ENCODE results near the gene MECP2. TPM values are rescaled to one million over a fixed set of nuclear protein-coding genes. Genes with fewer than 3 reads are reported as not detected.
"Not testable (repeated sequence)": the region's sequence is repeated elsewhere in the genome, so short reads cannot be mapped to it uniquely, and the experiment has no call there.

MECP2 gene
- total RNA-seq, 1 donor from 2014 or later, result 43.7 TPM

DNA sequence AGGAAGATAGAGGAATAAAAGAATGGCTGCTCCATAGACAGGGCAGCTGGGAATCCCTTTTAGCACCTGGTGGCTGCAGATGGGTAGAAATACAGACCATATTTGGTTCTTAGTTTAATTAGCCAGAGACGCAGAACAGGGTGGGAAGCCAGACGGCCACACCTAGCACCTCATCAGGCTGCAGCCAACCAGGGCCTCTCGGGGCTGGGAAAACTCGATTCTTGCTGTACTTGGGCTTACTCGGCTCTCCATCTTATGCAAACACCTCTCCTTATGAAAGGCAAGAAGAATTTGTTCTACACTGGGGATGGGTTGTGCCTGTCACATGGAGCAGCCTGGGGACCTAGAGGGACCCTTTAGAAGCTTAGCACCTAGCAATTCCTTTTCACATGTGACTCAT, 97.5 kb downstream of the MECP2 start:
- H3K4me3 Mint-ChIP-seq (ENCODE audit: unreplicated experiment), result no peak overlapping the region
- H3K4me1 Mint-ChIP-seq (ENCODE audit: unreplicated experiment), result peaks cover 10% of the 10 kb centered on the region
- no peaks in the 10 kb centered on the region for H3K36me3 Mint-ChIP-seq (ENCODE audit: unreplicated experiment)
- no peak overlapping the region for H3K27ac Mint-ChIP-seq (ENCODE audit: unreplicated experiment)
- H3K27me3 Mint-ChIP-seq (ENCODE audit: unreplicated experiment), result peaks cover 3% of the 10 kb centered on the region
- DNase-seq (ENCODE audit: extremely low spot score, unreplicated experiment), result no peak
- H3K9me3 Mint-ChIP-seq (ENCODE audit: unreplicated experiment), result peaks cover 3% of the 10 kb centered on the region
- TF ChIP-seq, protein P1, sequence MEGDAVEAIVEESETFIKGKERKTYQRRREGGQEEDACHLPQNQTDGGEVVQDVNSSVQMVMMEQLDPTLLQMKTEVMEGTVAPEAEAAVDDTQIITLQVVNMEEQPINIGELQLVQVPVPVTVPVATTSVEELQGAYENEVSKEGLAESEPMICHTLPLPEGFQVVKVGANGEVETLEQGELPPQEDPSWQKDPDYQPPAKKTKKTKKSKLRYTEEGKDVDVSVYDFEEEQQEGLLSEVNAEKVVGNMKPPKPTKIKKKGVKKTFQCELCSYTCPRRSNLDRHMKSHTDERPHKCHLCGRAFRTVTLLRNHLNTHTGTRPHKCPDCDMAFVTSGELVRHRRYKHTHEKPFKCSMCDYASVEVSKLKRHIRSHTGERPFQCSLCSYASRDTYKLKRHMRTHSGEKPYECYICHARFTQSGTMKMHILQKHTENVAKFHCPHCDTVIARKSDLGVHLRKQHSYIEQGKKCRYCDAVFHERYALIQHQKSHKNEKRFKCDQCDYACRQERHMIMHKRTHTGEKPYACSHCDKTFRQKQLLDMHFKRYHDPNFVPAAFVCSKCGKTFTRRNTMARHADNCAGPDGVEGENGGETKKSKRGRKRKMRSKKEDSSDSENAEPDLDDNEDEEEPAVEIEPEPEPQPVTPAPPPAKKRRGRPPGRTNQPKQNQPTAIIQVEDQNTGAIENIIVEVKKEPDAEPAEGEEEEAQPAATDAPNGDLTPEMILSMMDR (IDR thresholded peaks at IDR 0.05), result no peak

DNA sequence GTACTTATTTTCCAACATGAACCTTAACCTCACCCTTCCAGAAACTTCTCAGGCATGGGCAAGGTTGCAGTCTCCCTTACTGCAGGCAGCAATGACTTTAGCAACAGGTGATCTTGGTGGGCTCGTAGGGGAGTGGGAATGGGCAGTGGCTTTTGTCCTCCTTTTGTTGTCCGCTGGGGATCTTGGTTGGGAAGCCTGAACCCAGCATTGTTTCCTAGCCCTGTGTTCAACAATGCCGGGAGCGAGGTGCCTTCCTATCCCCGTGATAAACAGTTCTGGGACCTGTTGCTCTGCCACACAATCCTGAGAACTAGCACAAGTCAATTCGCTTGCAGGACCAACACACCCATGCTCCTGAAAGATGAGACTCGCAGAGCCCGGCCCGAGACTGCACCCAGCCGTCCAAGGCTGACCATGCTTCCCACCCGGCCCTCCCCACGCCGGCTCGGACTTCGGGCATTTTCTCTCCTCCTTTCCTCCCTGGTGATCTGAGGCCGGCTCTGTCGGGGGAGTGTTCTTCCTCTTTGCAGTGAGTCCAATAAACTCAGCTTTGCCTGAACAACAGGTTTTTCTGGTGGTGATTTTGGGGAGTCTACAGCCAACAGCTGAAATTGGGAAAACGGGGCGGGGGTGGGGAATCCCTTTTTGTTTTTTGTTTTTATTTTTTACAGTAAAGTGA, 98.0 kb downstream of the MECP2 start:
- H3K27ac Mint-ChIP-seq (ENCODE audit: unreplicated experiment), result no peak overlapping the region
- H3K4me3 Mint-ChIP-seq (ENCODE audit: unreplicated experiment), result no peak overlapping the region
- H3K9me3 Mint-ChIP-seq (ENCODE audit: unreplicated experiment), result peaks cover 3% of the 10 kb centered on the region
- H3K36me3 Mint-ChIP-seq (ENCODE audit: unreplicated experiment), result no peaks in the 10 kb centered on the region
- no peak for DNase-seq (ENCODE audit: extremely low spot score, unreplicated experiment)
- H3K4me1 Mint-ChIP-seq (ENCODE audit: unreplicated experiment), result peaks cover 10% of the 10 kb centered on the region
- TF ChIP-seq, protein P1 (IDR thresholded peaks at IDR 0.05), result no peak
- H3K27me3 Mint-ChIP-seq (ENCODE audit: unreplicated experiment), result peaks cover 3% of the 10 kb centered on the region

DNA sequence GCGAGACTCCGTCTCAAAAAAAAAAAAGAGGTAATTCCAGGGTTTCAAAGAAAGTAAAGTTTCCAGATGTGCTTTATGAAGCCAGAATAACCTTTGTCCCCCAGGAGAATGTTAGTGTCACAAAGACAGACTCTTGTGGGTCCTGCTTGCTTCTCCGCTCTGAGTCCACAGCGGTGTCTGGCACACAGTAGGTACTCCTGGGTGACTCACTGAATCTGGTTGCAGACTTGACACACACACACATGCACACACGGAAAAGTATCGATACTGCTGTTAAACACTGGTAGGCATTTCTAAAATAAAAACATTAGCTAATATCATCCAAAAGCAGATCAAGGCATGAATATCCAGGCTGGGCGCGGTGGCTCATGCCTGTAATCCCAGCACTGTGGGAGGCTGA, 102.0 kb downstream of the MECP2 start:
- Mint-ChIP-seq H3K27me3 (ENCODE audit: unreplicated experiment) (peaks cover 3% of the 10 kb centered on the region), H3K27ac (ENCODE audit: unreplicated experiment) (no peak overlapping the region), H3K36me3 (ENCODE audit: unreplicated experiment) (no peaks in the 10 kb centered on the region), H3K4me1 (ENCODE audit: unreplicated experiment) (no peaks in the 10 kb centered on the region), H3K9me3 (ENCODE audit: unreplicated experiment) (no peaks in the 10 kb centered on the region), H3K4me3 (ENCODE audit: unreplicated experiment) (no peak overlapping the region)
- TF ChIP-seq, protein P1 (IDR thresholded peaks at IDR 0.05), result no peak
- DNase-seq (ENCODE audit: extremely low spot score, unreplicated experiment), result no peak

DNA sequence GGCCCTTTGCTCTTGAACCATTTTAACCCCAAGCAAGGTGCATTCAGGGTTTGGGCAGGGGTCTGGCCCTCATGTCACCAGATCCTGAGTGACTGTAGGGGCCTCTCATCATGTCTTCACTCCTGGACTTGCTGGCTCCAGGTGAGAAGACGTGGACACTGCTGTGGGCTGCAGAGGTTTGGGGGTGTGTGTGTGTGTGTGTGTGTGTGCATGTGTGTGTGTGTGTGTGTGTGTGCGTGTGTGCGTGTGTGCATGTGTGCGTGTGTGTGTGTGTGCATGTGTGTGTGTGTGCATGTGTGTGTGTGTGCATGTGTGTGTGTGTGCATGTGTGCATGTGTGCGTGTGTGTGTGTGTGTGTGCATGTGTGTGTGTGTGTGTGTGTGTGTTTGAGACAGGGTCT, 103.1 kb downstream of the MECP2 start:
- not testable (repeated sequence) for H3K36me3 Mint-ChIP-seq (ENCODE audit: unreplicated experiment); H3K27me3 Mint-ChIP-seq (ENCODE audit: unreplicated experiment); H3K4me3 Mint-ChIP-seq (ENCODE audit: unreplicated experiment); H3K4me1 Mint-ChIP-seq (ENCODE audit: unreplicated experiment); DNase-seq (ENCODE audit: extremely low spot score, unreplicated experiment); H3K9me3 Mint-ChIP-seq (ENCODE audit: unreplicated experiment); H3K27ac Mint-ChIP-seq (ENCODE audit: unreplicated experiment)

DNA sequence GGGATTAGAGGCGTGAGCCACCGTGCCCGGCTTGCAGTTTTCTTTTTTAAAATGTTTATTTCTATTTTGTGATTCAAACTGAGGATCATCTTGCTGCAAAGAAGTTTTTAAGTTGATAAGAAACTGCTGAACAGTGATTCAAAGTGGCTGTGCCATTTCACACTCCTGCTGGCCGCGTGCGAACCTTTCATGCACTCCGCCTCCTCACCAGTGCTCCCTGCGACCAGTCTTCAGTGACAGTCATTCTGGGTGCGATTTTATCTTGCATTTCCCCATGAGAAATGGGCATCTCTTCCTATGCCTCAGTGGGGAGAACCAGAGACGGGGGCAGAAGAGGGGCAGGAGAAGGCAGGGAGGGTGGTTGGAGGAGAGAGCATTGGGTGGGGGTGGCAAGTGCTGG, 103.5 kb downstream of the MECP2 start:
- Mint-ChIP-seq H3K27me3 (ENCODE audit: unreplicated experiment) (peaks cover 3% of the 10 kb centered on the region), H3K36me3 (ENCODE audit: unreplicated experiment) (no peaks in the 10 kb centered on the region), H3K4me3 (ENCODE audit: unreplicated experiment) (no peak overlapping the region), H3K4me1 (ENCODE audit: unreplicated experiment) (no peaks in the 10 kb centered on the region), H3K9me3 (ENCODE audit: unreplicated experiment) (no peaks in the 10 kb centered on the region), H3K27ac (ENCODE audit: unreplicated experiment) (no peak overlapping the region)
- TF ChIP-seq, protein P1 (IDR thresholded peaks at IDR 0.05), result no peak
- DNase-seq (ENCODE audit: extremely low spot score, unreplicated experiment), result no peak
